Measurements from ENCODE around the gene SLC38A3. TPM values are rescaled to one million over a fixed set of nuclear protein-coding genes. Genes with fewer than 3 reads are reported as not detected.

The SLC38A3 gene
- total RNA-seq, 2 experiments from 2014 or later: not detected

DNA sequence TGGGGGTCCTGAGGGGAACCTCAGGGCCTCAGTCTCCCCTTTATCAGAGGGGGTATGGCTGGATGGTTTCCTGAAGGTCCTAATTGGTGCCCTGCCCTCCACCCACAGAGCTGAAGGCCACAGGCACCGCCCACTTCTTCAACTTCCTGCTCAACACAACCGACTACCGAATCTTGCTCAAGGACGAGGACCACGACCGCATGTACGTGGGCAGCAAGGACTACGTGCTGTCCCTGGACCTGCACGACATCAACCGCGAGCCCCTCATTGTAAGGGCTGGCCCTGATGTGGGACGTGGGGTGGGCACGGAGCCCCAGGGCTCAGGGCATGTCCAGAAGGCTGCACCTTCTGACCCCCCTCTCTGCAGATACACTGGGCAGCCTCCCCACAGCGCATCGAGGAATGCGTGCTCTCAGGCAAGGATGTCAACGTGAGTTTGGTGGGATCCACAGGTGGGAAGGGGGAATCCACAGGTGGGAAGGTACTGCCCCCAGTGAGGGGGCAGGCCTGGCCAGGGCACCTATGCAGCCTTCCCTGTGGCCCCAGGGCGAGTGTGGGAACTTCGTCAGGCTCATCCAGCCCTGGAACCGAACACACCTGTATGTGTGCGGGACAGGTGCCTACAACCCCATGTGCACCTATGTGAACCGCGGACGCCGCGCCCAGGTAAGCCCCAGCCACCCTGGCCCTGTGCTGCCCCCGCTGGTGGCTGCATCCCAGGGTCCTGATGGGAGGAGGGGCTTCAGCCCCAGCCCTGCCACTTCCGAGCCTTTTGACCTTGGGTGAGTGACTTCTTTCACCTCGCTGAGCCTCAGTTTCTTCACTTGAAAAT, 31.2 kb upstream of the SLC38A3 start:
- Mint-ChIP-seq H3K27me3 (no peaks in the 10 kb centered on the region), H3K36me3 (ENCODE audit: low read depth) (no peaks in the 10 kb centered on the region), H3K27ac (no peak overlapping the region), H3K4me1 (peaks cover 4% of the 10 kb centered on the region), H3K9me3 (no peaks in the 10 kb centered on the region), H3K4me3 (no peak overlapping the region)
- DNase-seq: no peak
- POLR2A ChIA-PET: no interaction called here
- CTCF ChIA-PET: interaction anchor here (0.6 kb wide), 1 partner anchor 82 kb away, joined by 3 read pairs; no protein-coding TSS in a partner anchor

DNA sequence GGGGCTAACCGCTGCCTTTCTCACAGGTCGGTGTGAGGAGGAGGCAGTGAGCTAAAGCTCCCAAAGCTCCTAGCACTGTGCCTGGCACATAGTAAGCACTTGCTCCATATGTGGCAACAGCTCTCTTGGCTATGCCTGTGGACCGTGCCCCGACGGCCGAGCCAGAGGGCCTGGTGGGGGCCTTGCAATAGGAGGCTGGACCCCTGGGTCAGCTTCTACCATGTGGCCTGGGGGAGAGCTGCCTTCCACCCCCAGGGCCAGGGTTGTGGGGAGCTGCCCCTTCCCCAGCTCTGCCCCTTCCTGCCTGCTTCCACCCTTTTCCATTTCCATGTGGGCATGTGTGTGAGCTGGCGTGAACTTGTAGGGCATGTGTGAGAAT, 30.6 kb upstream of the SLC38A3 start:
- ChIA-PET POLR2A (no interaction called here), CTCF (interaction anchor here (0.6 kb wide), 1 partner anchor 82 kb away, joined by 3 read pairs; no protein-coding TSS in a partner anchor)
- peaks cover 4% of the 10 kb centered on the region for H3K4me1 Mint-ChIP-seq
- no peak overlapping the region for H3K27ac Mint-ChIP-seq
- DNase-seq: no peak
- no peaks in the 10 kb centered on the region for H3K9me3 Mint-ChIP-seq
- H3K4me3 Mint-ChIP-seq: no peak overlapping the region
- no peaks in the 10 kb centered on the region for H3K27me3 Mint-ChIP-seq
- no peaks in the 10 kb centered on the region for H3K36me3 Mint-ChIP-seq (ENCODE audit: low read depth)

DNA sequence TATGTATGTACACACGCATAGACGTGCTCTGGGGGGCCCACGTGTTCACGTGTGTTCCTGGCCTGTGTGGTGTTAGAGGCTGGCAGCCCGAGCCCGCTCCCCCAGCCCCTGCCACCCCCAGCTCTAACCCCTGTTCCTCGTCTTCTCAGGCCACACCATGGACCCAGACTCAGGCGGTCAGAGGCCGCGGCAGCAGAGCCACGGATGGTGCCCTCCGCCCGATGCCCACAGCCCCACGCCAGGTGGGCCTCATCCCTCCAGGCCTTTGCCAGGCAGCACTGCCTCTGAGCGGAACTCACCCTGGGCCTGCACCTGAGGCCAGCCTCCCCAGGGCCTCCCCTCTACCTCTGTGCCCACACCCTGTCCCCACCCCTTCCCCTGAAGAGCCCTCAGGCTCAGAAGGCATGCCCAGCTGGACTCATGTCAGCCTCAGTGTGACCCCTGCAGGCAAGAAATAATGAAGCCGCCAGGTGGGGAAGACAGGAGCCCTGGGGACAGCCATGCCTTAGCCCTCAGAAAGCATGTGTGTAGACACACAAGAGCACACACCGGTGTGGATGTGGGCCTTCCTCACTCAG, 30.0 kb upstream of the SLC38A3 start:
- ChIA-PET CTCF (no interaction called here), POLR2A (no interaction called here)
- Mint-ChIP-seq H3K4me1 (peaks cover 4% of the 10 kb centered on the region), H3K27ac (no peak overlapping the region), H3K9me3 (no peaks in the 10 kb centered on the region), H3K4me3 (no peak overlapping the region), H3K36me3 (ENCODE audit: low read depth) (no peaks in the 10 kb centered on the region), H3K27me3 (no peaks in the 10 kb centered on the region)
- no peak for DNase-seq

DNA sequence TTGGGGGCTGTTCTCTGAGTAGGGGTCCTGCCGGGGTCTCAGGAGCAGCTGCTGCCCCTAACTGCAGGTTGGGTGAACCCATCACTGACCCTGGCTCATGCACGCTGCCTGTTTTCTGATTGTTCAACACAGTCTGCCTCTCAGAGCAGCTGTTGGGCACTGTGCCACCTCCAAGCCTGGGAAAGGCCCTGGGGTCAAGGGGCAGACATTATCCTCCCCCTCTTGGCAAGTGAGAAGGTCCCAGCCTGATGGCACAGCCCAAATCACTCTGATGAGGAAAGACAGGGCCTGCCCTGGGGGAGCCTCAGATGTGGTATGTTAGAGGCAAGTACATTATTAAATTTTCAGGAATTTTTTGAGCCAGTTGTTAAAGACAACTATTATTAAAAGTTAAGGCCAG, 27.7 kb upstream of the SLC38A3 start:
- Mint-ChIP-seq H3K36me3 (ENCODE audit: low read depth) (no peaks in the 10 kb centered on the region), H3K4me1 (peaks cover 4% of the 10 kb centered on the region), H3K27ac (no peak overlapping the region), H3K27me3 (peaks cover 3% of the 10 kb centered on the region), H3K9me3 (no peaks in the 10 kb centered on the region), H3K4me3 (no peak overlapping the region)
- POLR2A ChIA-PET: no interaction called here
- no peak for DNase-seq
- CTCF ChIA-PET: no interaction called here

DNA sequence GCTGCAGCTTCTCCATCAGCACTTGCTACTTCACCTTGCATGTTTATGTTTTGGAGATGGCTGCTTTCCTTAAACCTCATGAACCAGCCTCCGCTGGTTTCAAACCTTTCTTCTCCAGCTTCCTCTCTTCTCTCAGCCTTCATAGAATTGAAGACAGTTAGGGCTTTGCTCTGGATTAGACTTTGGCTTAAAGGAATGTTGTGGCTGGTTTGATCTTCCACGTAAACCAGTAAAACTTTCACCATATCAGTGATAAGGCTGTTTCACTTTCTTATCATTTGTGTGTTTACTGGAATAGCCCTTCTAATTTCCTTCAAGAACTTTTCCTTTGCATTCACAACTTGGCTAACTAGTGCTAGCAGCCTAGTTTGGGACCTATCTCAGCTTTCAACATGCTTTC, 25.4 kb upstream of the SLC38A3 start:
- no peak for DNase-seq
- CTCF ChIA-PET: interaction anchor here (1.2 to 1.3 kb wide), 2 partner anchors 12 to 67 kb away, joined by 3 to 6 read pairs; no protein-coding TSS in a partner anchor
- Mint-ChIP-seq H3K36me3 (ENCODE audit: low read depth) (no peaks in the 10 kb centered on the region), H3K27me3 (peaks cover 3% of the 10 kb centered on the region), H3K4me3 (no peak overlapping the region), H3K27ac (no peak overlapping the region), H3K4me1 (no peaks in the 10 kb centered on the region), H3K9me3 (no peaks in the 10 kb centered on the region)
- POLR2A ChIA-PET: no interaction called here

DNA sequence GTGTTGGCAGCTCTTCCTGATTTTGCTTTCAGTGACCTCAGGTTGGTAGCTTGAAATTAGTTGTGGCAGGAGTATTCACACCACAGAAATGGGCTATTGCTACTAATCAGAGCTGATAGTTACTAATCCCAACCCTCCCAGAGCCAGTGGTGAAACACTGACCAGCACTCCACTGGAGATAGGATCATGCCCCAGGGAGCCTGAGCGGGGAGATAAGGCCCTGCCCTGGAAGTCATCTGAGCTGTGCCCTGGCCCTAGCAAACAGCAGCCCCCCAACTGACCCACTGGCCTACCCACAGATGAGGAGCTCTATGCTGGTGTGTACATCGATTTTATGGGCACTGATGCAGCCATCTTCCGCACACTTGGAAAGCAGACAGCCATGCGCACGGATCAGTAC, 23.1 kb upstream of the SLC38A3 start:
- Mint-ChIP-seq H3K27me3 (peaks cover 3% of the 10 kb centered on the region), H3K4me1 (no peaks in the 10 kb centered on the region), H3K27ac (no peak overlapping the region), H3K9me3 (no peaks in the 10 kb centered on the region), H3K4me3 (no peak overlapping the region), H3K36me3 (ENCODE audit: low read depth) (no peaks in the 10 kb centered on the region)
- CTCF ChIA-PET: interaction anchor here (1.3 kb wide), 1 partner anchor 12 kb away, joined by 4 read pairs; no protein-coding TSS in a partner anchor
- no peak for DNase-seq
- POLR2A ChIA-PET: no interaction called here

DNA sequence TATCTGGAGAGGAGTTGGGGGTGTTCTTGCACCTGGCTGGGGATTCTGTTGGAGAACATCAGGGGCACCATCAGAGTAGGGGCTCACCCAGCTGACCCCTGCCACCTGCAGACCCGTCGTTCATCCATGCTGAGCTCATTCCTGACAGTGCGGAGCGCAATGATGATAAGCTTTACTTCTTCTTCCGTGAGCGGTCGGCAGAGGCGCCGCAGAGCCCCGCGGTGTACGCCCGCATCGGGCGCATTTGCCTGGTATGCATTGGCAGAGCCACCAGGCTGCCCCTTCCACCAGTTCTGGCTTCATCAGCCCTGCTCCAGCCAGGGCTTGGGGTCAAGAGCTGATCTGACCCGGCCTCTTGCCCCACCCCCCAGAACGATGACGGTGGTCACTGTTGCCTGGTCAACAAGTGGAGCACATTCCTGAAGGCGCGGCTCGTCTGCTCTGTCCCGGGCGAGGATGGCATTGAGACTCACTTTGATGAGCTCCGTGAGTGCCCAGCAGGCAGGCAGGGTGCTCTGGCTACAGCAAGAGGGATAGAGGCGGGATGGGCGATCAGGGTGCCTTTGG, 22.5 kb upstream of the SLC38A3 start:
- no peak for DNase-seq
- POLR2A ChIA-PET: no interaction called here
- CTCF ChIA-PET: interaction anchor here (1.3 kb wide), 1 partner anchor 12 kb away, joined by 4 read pairs; no protein-coding TSS in a partner anchor
- Mint-ChIP-seq H3K27ac (no peak overlapping the region), H3K36me3 (ENCODE audit: low read depth) (no peaks in the 10 kb centered on the region), H3K9me3 (no peaks in the 10 kb centered on the region), H3K4me3 (no peak overlapping the region), H3K4me1 (no peaks in the 10 kb centered on the region), H3K27me3 (peaks cover 3% of the 10 kb centered on the region)

DNA sequence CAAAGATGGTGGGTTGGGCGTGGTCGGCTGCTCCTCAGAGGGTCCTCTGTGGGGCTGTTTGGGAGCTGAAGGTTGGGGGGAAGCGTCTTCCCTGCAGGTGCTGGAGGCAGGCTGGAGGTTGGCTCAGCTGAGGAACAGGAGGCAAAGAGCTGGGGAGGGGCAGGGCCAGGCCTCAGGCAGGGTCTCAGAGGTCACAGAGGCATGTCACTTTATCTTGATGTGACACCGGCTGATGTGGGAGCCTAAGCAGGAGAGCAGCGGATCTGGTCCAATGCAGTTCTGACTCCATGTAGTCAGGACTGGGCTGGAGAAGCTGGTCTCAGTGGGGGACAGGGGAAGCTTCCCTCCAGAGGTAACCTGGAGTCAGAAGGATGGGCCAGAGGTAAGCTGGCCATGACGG, 21.3 kb upstream of the SLC38A3 start:
- Mint-ChIP-seq H3K4me3 (no peak overlapping the region), H3K9me3 (no peaks in the 10 kb centered on the region), H3K4me1 (no peaks in the 10 kb centered on the region), H3K27ac (no peak overlapping the region), H3K36me3 (ENCODE audit: low read depth) (no peaks in the 10 kb centered on the region), H3K27me3 (peaks cover 3% of the 10 kb centered on the region)
- CTCF ChIA-PET: no interaction called here
- DNase-seq: no peak
- POLR2A ChIA-PET: no interaction called here

DNA sequence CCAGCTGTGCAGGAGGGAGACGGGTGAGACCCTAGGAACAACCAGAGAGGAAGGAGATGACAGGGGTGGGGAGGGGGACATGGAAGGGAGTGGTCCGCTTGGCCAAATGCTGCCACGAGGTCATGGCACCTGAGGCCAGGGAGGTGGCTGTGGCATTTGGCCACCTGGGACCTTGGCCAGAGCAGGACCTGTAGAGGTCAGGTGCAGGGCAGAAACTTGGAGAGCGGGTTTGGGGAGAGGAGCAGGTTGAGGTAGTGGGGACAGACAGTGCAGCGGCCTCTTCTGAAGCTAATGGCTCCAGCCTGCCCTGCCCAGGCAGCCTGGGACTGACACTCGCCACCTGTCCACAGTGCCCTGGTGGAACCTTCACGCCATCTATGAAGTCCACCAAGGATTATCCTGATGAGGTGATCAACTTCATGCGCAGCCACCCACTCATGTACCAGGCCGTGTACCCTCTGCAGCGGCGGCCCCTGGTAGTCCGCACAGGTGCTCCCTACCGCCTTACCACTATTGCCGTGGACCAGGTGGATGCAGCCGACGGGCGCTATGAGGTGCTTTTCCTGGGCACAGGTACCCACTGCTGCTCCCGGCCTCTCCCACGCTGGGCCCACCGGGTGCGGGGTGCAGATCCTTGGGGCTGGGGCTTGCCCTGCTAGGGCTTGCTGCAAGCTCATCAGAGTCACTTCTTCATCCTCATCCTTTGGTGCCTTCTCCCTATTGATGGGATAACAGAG, 20.7 kb upstream of the SLC38A3 start:
- H3K4me3 Mint-ChIP-seq: no peak overlapping the region
- ChIA-PET POLR2A (no interaction called here), CTCF (no interaction called here)
- DNase-seq: no peak
- H3K27me3 Mint-ChIP-seq: peaks cover 3% of the 10 kb centered on the region
- no peak overlapping the region for H3K27ac Mint-ChIP-seq
- H3K36me3 Mint-ChIP-seq (ENCODE audit: low read depth): no peaks in the 10 kb centered on the region
- no peaks in the 10 kb centered on the region for H3K4me1 Mint-ChIP-seq
- H3K9me3 Mint-ChIP-seq: no peaks in the 10 kb centered on the region

DNA sequence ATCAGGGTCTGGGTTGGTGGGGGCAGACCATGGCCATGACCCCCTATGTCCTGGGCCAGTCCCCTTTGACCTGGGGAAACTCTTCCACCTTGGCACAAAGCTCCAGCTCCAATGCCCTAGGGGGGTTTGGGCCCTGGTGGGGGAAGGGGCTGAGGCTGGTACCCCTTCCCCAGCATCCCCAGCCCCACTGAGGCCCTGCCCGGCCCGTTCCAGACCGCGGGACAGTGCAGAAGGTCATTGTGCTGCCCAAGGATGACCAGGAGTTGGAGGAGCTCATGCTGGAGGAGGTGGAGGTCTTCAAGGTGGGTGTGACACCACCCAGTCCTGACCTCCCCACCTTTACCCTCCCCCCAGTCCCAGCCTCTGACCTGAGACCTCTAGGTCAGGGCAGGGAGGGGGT, 19.8 kb upstream of the SLC38A3 start:
- Mint-ChIP-seq H3K4me3 (no peak overlapping the region), H3K36me3 (ENCODE audit: low read depth) (no peaks in the 10 kb centered on the region), H3K9me3 (no peaks in the 10 kb centered on the region), H3K27me3 (peaks cover 3% of the 10 kb centered on the region), H3K27ac (no peak overlapping the region), H3K4me1 (no peaks in the 10 kb centered on the region)
- DNase-seq: no peak
- ChIA-PET CTCF (no interaction called here), POLR2A (no interaction called here)

DNA sequence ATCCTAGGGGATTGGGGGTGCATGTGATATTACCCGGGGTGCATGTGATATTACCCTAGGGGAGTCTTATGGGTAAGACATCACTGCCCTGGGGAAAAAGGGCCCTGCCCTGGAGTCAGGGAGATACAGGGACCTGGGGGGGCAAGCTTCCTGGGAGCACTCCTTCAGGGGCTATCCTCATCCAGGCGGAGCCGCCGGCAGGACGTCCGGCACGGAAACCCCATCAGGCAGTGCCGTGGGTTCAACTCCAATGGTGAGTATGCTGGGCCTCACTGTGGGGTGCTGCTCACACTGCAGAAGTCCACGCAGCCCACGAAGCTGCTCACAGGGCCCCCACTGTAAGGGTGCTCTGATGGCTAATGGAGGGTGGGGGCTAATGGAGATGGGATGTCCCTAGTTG, 19.0 kb upstream of the SLC38A3 start:
- POLR2A ChIA-PET: no interaction called here
- Mint-ChIP-seq H3K4me3 (no peak overlapping the region), H3K36me3 (ENCODE audit: low read depth) (no peaks in the 10 kb centered on the region), H3K27me3 (no peaks in the 10 kb centered on the region), H3K27ac (no peak overlapping the region), H3K9me3 (no peaks in the 10 kb centered on the region), H3K4me1 (no peaks in the 10 kb centered on the region)
- DNase-seq: no peak
- CTCF ChIA-PET: no interaction called here

DNA sequence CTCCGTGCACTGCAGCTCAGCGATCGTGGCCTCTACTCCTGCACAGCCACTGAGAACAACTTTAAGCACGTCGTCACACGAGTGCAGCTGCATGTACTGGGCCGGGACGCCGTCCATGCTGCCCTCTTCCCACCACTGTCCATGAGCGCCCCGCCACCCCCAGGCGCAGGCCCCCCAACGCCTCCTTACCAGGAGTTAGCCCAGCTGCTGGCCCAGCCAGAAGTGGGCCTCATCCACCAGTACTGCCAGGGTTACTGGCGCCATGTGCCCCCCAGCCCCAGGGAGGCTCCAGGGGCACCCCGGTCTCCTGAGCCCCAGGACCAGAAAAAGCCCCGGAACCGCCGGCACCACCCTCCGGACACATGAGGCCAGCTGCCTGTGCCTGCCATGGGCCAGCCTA, 17.3 kb upstream of the SLC38A3 start:
- H3K36me3 Mint-ChIP-seq (ENCODE audit: low read depth): no peaks in the 10 kb centered on the region
- no peaks in the 10 kb centered on the region for H3K9me3 Mint-ChIP-seq
- H3K4me1 Mint-ChIP-seq: peaks cover 2% of the 10 kb centered on the region
- peaks cover 3% of the 10 kb centered on the region for H3K27me3 Mint-ChIP-seq
- ChIA-PET CTCF (no interaction called here), POLR2A (no interaction called here)
- H3K27ac Mint-ChIP-seq: no peak overlapping the region
- no peak for DNase-seq
- no peak overlapping the region for H3K4me3 Mint-ChIP-seq

DNA sequence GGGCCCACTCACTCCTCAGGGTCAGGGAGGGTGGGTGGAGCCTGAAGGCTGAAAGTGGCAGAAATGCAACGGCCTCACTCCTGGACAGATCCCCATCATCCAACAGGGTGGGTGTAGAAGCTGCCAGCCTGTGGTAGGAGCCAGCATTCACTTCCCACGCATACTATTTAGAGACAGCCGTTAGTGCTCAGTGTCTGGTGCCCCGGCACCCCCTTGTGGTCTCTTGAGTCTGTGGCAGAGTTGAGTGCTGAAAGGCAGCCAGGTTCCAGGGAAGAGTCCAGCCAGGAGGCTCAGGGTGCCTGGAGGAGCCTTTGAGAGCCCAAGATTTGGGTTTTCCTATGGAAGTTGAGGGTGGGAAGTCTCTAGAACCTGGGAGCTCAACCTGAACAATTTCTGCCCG, 15.8 kb upstream of the SLC38A3 start:
- ChIA-PET POLR2A (interaction anchor here (1.2 kb wide), 1 partner anchor 63 kb away, joined by 3 read pairs; no protein-coding TSS in a partner anchor), CTCF (interaction anchor here (1.0 to 3.7 kb wide), 3 partner anchors 21 to 57 kb away, joined by 3 to 34 read pairs (median 3); no protein-coding TSS in a partner anchor)
- H3K9me3 Mint-ChIP-seq: no peaks in the 10 kb centered on the region
- H3K4me3 Mint-ChIP-seq: no peak overlapping the region
- peaks cover 8% of the 10 kb centered on the region for H3K27me3 Mint-ChIP-seq
- DNase-seq: peak; percentile 53
- H3K27ac Mint-ChIP-seq: no peak overlapping the region
- H3K36me3 Mint-ChIP-seq (ENCODE audit: low read depth): no peaks in the 10 kb centered on the region
- peaks cover 4% of the 10 kb centered on the region for H3K4me1 Mint-ChIP-seq

Data from activated CD4-positive, alpha-beta memory T cell treated with anti-CD3 and anti-CD28 coated beads, Interleukin-2, amount 10 ng/mL, durations not matched to agents 7 days and 5 days (primary cell).